ENCODE data around the gene DST.

DST gene

DNA sequence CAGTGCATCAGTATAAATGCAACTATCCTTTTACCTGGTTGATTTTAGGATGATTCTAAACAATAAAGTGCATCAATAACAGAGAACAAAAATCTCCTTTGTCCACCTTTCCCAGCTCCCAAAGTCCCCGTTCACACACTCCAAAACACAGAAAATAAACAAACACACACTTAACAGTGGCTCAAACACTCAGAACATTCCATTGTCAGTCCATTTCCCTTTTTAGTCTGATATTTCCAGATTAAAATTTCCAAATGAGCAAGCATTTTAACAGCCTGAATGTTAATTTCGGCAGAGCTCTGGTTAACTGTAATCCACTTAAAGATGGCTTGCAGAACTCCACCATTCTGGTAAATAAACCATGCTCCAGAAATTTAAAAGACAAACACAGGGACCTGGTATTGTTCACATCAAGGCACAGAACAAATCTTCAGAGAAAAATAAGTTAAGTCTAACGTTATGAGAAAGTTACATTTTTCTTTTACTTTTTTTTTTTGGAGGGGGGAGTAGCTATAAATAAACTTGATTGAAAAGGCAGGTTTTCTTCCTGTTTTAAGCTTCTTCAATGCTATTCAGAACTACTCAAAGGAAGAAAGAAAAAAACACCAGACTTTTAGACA is 100.8 kb downstream of the DST start:
- no peak for TF ChIP-seq ZNF274 (IDR thresholded peaks at IDR 0.05; ENCODE audit: low read depth, low read length)
- TF ChIP-seq SUZ12 (IDR thresholded peaks at IDR 0.05; ENCODE audit: extremely low read depth, insufficient read depth, insufficient read length): no peak
- Histone ChIP-seq H3K27me3 (ENCODE audit: insufficient read depth, insufficient read length) (no peaks in the 10 kb centered on the region), H3K9me3 (ENCODE audit: insufficient read depth, low read length) (no peaks in the 10 kb centered on the region), H3K36me3 (ENCODE audit: insufficient read depth, insufficient read length, low read length) (no peaks in the 10 kb centered on the region), H3K4me3 (ENCODE audit: insufficient read length, low read depth) (peak overlapping the region; percentile 19), H3K4me1 (ENCODE audit: insufficient read depth, insufficient read length) (no peaks in the 10 kb centered on the region), H3K9ac (ENCODE audit: insufficient read length, low read depth) (peak overlapping the region; percentile 73)
- DNase-seq (ENCODE audit: low read depth, low spot score): no peak

DNA sequence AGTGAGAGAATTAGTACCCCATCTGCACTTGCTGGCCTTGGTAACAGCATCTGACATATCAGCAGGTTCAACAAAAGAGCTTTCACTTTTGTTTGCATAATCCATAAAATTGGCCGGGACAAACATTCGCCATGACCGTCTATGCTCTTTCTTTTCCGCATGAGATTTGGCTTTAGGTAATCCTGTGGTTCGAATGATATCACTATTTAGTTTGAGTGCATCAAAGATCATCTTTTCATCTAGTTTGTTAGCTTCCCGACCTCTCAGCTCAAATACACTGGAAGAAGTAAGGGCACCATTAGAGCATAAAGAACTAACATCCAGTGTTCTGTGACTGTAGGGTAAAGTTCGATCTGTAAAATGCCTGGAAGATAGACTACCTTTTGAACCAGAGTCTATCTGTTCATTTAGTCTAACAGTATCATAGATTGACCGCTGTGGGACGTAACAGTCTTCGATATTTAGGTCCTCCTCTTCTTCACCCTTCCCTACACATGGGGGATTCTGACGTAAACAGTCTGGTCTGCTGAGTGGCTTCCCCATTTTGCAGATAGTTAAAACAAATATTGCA is 101.6 kb downstream of the DST start:
- TF ChIP-seq SUZ12 (IDR thresholded peaks at IDR 0.05; ENCODE audit: extremely low read depth, insufficient read depth, insufficient read length): no peak
- no peak for TF ChIP-seq YY1 (IDR thresholded peaks at IDR 0.05; ENCODE audit: insufficient read depth, insufficient read length)
- no peak for TF ChIP-seq ZNF274 (IDR thresholded peaks at IDR 0.05; ENCODE audit: low read depth, low read length)
- no peak overlapping the region for H3K4me3 ChIP-seq (ENCODE audit: insufficient read length, low read depth)
- no peaks in the 10 kb centered on the region for H3K27me3 ChIP-seq (ENCODE audit: insufficient read depth, insufficient read length)
- H3K4me1 ChIP-seq (ENCODE audit: insufficient read depth, insufficient read length): no peaks in the 10 kb centered on the region
- no peak overlapping the region for H3K9ac ChIP-seq (ENCODE audit: insufficient read length, low read depth)
- peaks cover 7% of the 10 kb centered on the region for H3K36me3 ChIP-seq (ENCODE audit: insufficient read depth, insufficient read length, low read length)
- no peaks in the 10 kb centered on the region for H3K9me3 ChIP-seq (ENCODE audit: insufficient read depth, low read length)
- no peak for DNase-seq (ENCODE audit: low read depth, low spot score)

DNA sequence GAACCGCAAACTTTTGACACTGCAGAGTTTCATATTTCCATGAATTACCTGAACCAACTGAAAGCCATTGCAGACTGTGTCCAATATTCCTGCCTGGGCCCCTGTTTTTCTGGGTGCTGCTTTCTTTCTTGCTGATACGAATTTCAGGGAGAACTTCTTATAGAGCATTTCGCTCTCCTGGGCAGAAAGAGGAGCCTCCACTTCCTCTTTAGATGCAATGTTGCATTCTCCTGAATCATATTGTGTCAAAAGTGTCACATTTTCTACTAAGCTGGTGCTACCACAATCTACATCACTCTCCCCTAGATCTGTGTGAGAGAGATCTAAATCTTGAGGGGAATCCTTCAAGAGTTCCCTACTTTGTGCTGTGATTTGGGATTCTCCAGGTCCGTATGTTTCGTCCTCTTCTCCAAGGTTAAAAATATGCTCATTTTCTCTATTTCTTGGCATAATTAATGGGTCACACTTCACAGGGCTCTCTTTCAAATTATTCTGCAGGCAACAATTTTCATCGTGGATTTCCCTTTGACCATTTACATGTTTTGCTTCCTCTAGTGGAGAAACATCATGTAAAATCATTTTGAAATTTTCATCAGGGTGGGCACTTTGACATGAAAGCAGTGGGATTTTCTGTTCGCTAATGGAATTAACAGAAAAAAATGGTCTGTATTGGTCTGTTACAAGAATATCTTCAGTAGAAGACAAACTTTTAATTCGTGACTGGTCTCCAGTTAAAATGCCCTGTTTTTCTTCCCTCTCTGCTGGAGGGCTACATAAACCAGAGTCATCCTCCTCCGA is 102.3 kb downstream of the DST start:
- H3K4me1 ChIP-seq (ENCODE audit: insufficient read depth, insufficient read length): no peaks in the 10 kb centered on the region
- DNase-seq (ENCODE audit: low read depth, low spot score): no peak
- no peak overlapping the region for H3K4me3 ChIP-seq (ENCODE audit: insufficient read length, low read depth)

DNA sequence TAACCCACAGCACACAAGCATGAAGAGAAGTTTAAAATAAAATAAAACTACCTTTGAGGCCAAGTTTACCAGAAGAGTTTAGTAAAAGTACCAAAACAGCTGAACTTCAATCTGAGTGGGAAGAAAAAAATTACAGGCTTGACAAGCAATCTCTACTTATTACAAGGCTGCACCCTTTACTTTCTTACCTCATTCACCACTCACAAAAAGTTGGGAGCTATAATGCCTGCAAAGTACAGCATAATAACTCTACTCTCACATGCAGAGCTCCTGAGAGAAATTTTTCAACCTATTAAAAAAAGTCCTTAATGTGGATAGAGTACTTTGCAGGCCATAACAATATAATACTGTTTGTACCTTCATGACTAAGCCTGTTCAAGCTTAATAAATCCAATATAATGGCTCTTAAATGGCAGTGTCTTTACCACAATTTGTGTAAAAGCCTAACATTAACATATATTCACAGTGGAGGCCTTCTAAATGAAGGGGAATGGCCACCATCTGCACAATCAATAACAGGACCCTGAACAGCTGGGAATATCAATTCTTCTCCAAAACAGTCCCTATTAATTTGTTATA is 103.1 kb downstream of the DST start:
- no peak for DNase-seq (ENCODE audit: low read depth, low spot score)
- Histone ChIP-seq H3K9ac (ENCODE audit: insufficient read length, low read depth) (no peak overlapping the region), H3K4me1 (ENCODE audit: insufficient read depth, insufficient read length) (no peaks in the 10 kb centered on the region), H3K36me3 (ENCODE audit: insufficient read depth, insufficient read length, low read length) (peaks cover 11% of the 10 kb centered on the region), H3K9me3 (ENCODE audit: insufficient read depth, low read length) (no peaks in the 10 kb centered on the region), H3K4me3 (ENCODE audit: insufficient read length, low read depth) (no peak overlapping the region), H3K27me3 (ENCODE audit: insufficient read depth, insufficient read length) (no peaks in the 10 kb centered on the region)
- TF ChIP-seq SUZ12 (IDR thresholded peaks at IDR 0.05; ENCODE audit: extremely low read depth, insufficient read depth, insufficient read length) (no peak), YY1 (IDR thresholded peaks at IDR 0.05; ENCODE audit: insufficient read depth, insufficient read length) (no peak), ZNF274 (IDR thresholded peaks at IDR 0.05; ENCODE audit: low read depth, low read length) (no peak)

More for the DNA sequence above, 102.3 kb downstream of the DST start:
- Histone ChIP-seq H3K36me3 (ENCODE audit: insufficient read depth, insufficient read length, low read length) (peaks cover 7% of the 10 kb centered on the region), H3K27me3 (ENCODE audit: insufficient read depth, insufficient read length) (no peaks in the 10 kb centered on the region), H3K9ac (ENCODE audit: insufficient read length, low read depth) (no peak overlapping the region), H3K9me3 (ENCODE audit: insufficient read depth, low read length) (no peaks in the 10 kb centered on the region)
- TF ChIP-seq ZNF274 (IDR thresholded peaks at IDR 0.05; ENCODE audit: low read depth, low read length) (no peak), SUZ12 (IDR thresholded peaks at IDR 0.05; ENCODE audit: extremely low read depth, insufficient read depth, insufficient read length) (no peak), YY1 (IDR thresholded peaks at IDR 0.05; ENCODE audit: insufficient read depth, insufficient read length) (no peak)

DNA sequence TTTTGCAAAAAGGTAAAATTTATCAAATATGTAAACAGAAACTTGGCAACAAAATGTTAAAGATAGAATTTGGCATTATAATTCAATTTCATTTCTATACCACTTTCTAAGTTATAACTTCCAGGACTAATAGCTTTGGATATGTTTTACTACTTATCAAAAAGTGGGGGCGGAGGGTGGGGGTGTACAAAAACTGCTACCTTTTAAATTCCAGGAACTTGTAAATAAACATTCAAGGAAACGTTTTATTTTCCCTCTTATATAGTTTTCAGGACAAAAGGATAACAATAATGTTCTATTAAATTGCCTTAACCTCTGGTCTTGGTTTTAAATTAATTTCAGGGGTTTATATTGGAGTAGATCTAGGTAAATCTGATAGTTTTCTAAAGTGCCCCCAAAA is 103.8 kb downstream of the DST start:
- Histone ChIP-seq H3K36me3 (ENCODE audit: insufficient read depth, insufficient read length, low read length) (peaks cover 15% of the 10 kb centered on the region), H3K4me3 (ENCODE audit: insufficient read length, low read depth) (no peak overlapping the region), H3K4me1 (ENCODE audit: insufficient read depth, insufficient read length) (no peaks in the 10 kb centered on the region), H3K9me3 (ENCODE audit: insufficient read depth, low read length) (no peaks in the 10 kb centered on the region), H3K27me3 (ENCODE audit: insufficient read depth, insufficient read length) (no peaks in the 10 kb centered on the region), H3K9ac (ENCODE audit: insufficient read length, low read depth) (no peak overlapping the region)
- no peak for DNase-seq (ENCODE audit: low read depth, low spot score)
- TF ChIP-seq YY1 (IDR thresholded peaks at IDR 0.05; ENCODE audit: insufficient read depth, insufficient read length) (no peak), SUZ12 (IDR thresholded peaks at IDR 0.05; ENCODE audit: extremely low read depth, insufficient read depth, insufficient read length) (no peak), ZNF274 (IDR thresholded peaks at IDR 0.05; ENCODE audit: low read depth, low read length) (no peak)

DNA sequence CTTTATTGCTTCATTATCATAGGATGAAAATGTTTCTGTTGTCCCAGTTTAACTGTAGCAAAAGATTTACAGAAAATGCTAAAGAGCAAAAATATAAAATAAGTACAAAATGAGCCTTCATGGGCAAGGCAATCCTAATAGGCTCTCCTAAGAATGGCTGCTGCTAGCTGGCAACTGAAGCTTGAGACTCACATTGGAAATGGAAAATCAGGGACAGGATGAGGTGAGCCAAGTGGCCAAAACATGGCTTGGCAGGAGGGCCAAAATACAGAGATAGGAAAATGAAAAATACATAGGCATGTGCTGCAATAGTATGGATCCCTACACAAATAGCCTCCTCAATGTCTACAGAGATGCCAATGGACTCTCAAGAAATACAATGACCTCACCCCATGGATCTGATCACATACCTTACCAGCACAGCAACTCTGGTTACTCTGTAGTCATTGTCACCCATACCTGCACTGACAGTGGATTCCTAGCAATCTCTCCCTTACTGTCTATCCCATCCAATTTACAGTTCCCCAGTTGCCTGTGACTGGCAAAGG is 105.4 kb downstream of the DST start:
- Histone ChIP-seq H3K9ac (ENCODE audit: insufficient read length, low read depth) (no peak overlapping the region), H3K27me3 (ENCODE audit: insufficient read depth, insufficient read length) (no peaks in the 10 kb centered on the region), H3K36me3 (ENCODE audit: insufficient read depth, insufficient read length, low read length) (peaks cover 20% of the 10 kb centered on the region), H3K9me3 (ENCODE audit: insufficient read depth, low read length) (no peaks in the 10 kb centered on the region), H3K4me1 (ENCODE audit: insufficient read depth, insufficient read length) (no peaks in the 10 kb centered on the region), H3K4me3 (ENCODE audit: insufficient read length, low read depth) (no peak overlapping the region)
- no peak for TF ChIP-seq ZNF274 (IDR thresholded peaks at IDR 0.05; ENCODE audit: low read depth, low read length)
- TF ChIP-seq YY1 (IDR thresholded peaks at IDR 0.05; ENCODE audit: insufficient read depth, insufficient read length): no peak
- no peak for TF ChIP-seq SUZ12 (IDR thresholded peaks at IDR 0.05; ENCODE audit: extremely low read depth, insufficient read depth, insufficient read length)
- DNase-seq (ENCODE audit: low read depth, low spot score): no peak

DNA sequence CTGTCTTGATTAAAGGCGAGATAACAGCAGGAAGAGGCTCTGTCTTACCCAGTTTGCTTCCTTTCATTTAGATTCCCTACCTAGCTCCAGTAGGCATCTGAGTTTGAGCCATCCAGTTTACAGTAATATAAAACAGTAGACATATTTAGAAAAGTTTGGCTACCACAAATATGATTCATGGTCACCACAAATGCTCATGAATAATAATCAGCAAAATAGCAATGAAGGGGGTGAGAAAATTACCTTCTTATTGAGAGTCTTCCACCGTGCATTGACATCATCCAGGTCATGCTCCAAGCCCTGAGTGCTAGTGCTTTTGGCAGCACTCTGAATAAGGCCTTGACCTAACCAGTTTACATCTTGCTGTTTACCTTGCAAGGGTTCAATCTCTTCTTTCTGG is 106.2 kb downstream of the DST start:
- H3K36me3 ChIP-seq (ENCODE audit: insufficient read depth, insufficient read length, low read length): peaks cover 27% of the 10 kb centered on the region
- H3K9me3 ChIP-seq (ENCODE audit: insufficient read depth, low read length): no peaks in the 10 kb centered on the region
- H3K9ac ChIP-seq (ENCODE audit: insufficient read length, low read depth): no peak overlapping the region
- no peaks in the 10 kb centered on the region for H3K4me1 ChIP-seq (ENCODE audit: insufficient read depth, insufficient read length)
- TF ChIP-seq YY1 (IDR thresholded peaks at IDR 0.05; ENCODE audit: insufficient read depth, insufficient read length) (no peak), ZNF274 (IDR thresholded peaks at IDR 0.05; ENCODE audit: low read depth, low read length) (no peak), SUZ12 (IDR thresholded peaks at IDR 0.05; ENCODE audit: extremely low read depth, insufficient read depth, insufficient read length) (no peak)
- H3K27me3 ChIP-seq (ENCODE audit: insufficient read depth, insufficient read length): no peaks in the 10 kb centered on the region
- no peak overlapping the region for H3K4me3 ChIP-seq (ENCODE audit: insufficient read length, low read depth)
- no peak for DNase-seq (ENCODE audit: low read depth, low spot score)

All from NT2/D1 (cell line).